Smooth muscle cell (in vitro differentiated cells): Measurements from ENCODE around the gene LTBR. TPM values are rescaled to one million over a fixed set of nuclear protein-coding genes. Genes with fewer than 3 reads are reported as not detected.

Source experiments
- DNase-seq: peaks from one replicate; lab custom pipeline; 2025; ENCODE audit not compliant: unreplicated experiment; lab: John Stamatoyannopoulos, UW
- H2AFZ ChIP-seq: fragments of 200-600 bp; sonication (generic); 2 replicates; pipeline ENCODE4 v1.6.0; 2016; ENCODE audit warnings: antibody characterized with exemption, low read depth, mild to moderate bottlenecking
- H3F3A ChIP-seq: fragments of 200-600 bp; sonication (generic); 2 replicates; pipeline ENCODE4 v1.6.0; 2017; ENCODE audit warnings: antibody characterized with exemption, low read depth
- H3K27ac ChIP-seq: fragments of 200-600 bp; sonication (generic); 2 replicates; pipeline ENCODE4 v1.5.1; 2016; ENCODE audit warnings: low read depth, mild to moderate bottlenecking
- H3K27me3 ChIP-seq: fragments of 200-600 bp; sonication (generic); 2 replicates; pipeline ENCODE4 v1.6.1; 2016; ENCODE audit warnings: low read depth, mild to moderate bottlenecking
- H3K36me3 ChIP-seq: fragments of 200-600 bp; sonication (generic); 2 replicates; pipeline ENCODE4 v1.5.1; 2016; ENCODE audit warnings: low read depth
- H3K4me1 ChIP-seq: fragments of 200-600 bp; sonication (generic); 2 replicates; pipeline ENCODE4 v1.5.1; 2016; ENCODE audit warnings: low read depth
- H3K4me2 ChIP-seq: fragments of 200-600 bp; sonication (generic); 2 replicates; pipeline ENCODE4 v1.6.0; 2016; ENCODE audit warnings: mild to moderate bottlenecking
- H3K4me3 ChIP-seq: fragments of 200-600 bp; sonication (generic); 2 replicates; pipeline ENCODE4 v1.5.1; 2016; ENCODE audit warnings: mild to moderate bottlenecking
- H3K79me2 ChIP-seq: fragments of 200-600 bp; sonication (generic); 2 replicates; pipeline ENCODE4 v1.6.0; 2016; ENCODE audit warnings: low read depth, mild to moderate bottlenecking
- H3K9ac ChIP-seq: fragments of 200-600 bp; sonication (generic); 2 replicates; pipeline ENCODE4 v1.6.0; 2016; ENCODE audit warnings: low read depth
- H3K9me3 ChIP-seq: fragments of 200-600 bp; sonication (generic); replicated peaks from 2 replicates; pipeline ENCODE4 v1.5.1; 2016; ENCODE audit warnings: low read depth
- H4K20me1 ChIP-seq: fragments of 200-600 bp; sonication (generic); 2 replicates; pipeline ENCODE4 v1.6.0; 2016; ENCODE audit warnings: low read depth
- WGBS: methylation state at CpG from one replicate; pipeline ENCODE4 v1.1.7; 2016; ENCODE audit warnings: low lambda C conversion rate; 5-methylcytosine and 5-hydroxymethylcytosine counted together
- polyA plus RNA-seq: library from polyadenylated mRNA; unstranded; fragments of >200 nt; fragmentation: Nextera tagmentation; extraction: Ambion mirVana; gene quantifications from 2 replicates; pipeline ENCODE4 v1.2.1, GENCODE V29; 2016
- total RNA-seq: library from RNA; depleted of rRNA; stranded (reverse); fragments of >200 nt; gene quantifications from 2 replicates; pipeline ENCODE4 v1.2.3, GENCODE V29; 2014
- TF ChIP-seq, protein P1 (sequence below): fragments of 200-600 bp; sonication (generic); IDR thresholded peaks from 2 replicates; pipeline ENCODE4 v1.5.1; 2017; ENCODE audit warnings: borderline replicate concordance, mild to moderate bottlenecking, antibody characterized with exemption; ENCODE audit not compliant: insufficient read depth, poor library complexity, severe bottlenecking

Gene LTBR
- total and polyA plus RNA-seq, 2 experiments from 2014 or later, result 35.1 to 72.9 TPM

DNA sequence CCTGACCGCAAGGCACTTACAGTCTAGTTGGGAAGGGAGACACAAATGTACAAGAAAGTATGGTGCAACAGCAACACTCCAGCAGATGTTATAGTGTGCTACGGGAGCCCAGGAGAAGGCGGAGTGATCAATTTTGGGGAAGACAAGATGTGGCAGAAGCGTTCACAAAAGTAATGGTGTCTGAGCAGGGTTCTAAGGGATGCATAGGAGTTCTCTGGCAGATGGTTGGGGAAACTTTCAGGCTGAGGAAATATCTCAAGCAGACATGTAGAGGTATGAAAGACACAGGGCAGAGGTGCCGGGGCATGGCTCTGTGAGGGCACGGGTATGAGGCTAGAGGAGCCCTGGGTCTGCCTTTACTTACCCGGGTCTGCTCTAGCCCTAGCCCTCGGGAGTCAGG lies 37.0 kb upstream of the LTBR start:
- peaks cover 17% of the 10 kb centered on the region for H3K4me1 ChIP-seq
- peaks cover 4% of the 10 kb centered on the region for H3K79me2 ChIP-seq
- H3K9ac ChIP-seq, result no peak overlapping the region
- no peak overlapping the region for H3K4me2 ChIP-seq
- H4K20me1 ChIP-seq, result no peaks in the 10 kb centered on the region
- H3K36me3 ChIP-seq, result no peaks in the 10 kb centered on the region
- H3F3A ChIP-seq, result peaks cover 15% of the 10 kb centered on the region
- TF ChIP-seq, protein P1, sequence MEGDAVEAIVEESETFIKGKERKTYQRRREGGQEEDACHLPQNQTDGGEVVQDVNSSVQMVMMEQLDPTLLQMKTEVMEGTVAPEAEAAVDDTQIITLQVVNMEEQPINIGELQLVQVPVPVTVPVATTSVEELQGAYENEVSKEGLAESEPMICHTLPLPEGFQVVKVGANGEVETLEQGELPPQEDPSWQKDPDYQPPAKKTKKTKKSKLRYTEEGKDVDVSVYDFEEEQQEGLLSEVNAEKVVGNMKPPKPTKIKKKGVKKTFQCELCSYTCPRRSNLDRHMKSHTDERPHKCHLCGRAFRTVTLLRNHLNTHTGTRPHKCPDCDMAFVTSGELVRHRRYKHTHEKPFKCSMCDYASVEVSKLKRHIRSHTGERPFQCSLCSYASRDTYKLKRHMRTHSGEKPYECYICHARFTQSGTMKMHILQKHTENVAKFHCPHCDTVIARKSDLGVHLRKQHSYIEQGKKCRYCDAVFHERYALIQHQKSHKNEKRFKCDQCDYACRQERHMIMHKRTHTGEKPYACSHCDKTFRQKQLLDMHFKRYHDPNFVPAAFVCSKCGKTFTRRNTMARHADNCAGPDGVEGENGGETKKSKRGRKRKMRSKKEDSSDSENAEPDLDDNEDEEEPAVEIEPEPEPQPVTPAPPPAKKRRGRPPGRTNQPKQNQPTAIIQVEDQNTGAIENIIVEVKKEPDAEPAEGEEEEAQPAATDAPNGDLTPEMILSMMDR, result no peak
- no peaks in the 10 kb centered on the region for H3K27me3 ChIP-seq
- DNase-seq, result no peak
- H3K9me3 ChIP-seq, result no peaks in the 10 kb centered on the region
- H3K4me3 ChIP-seq, result no peak overlapping the region
- H3K27ac ChIP-seq, result no peak overlapping the region
- H2AFZ ChIP-seq, result no peak overlapping the region
- WGBS, result 98% methylated on average over 8 of the region's 8 CpGs

GRCh38 chr12:6347367-6348338 lies 36.3 kb upstream of the LTBR start:
- no peak for DNase-seq
- 75% methylated on average over 19 of the region's 19 CpGs for WGBS

GRCh38 chr12:6351622-6352021 lies 32.3 kb upstream of the LTBR start:
- no peaks in the 10 kb centered on the region for H3K36me3 ChIP-seq
- no peak overlapping the region for H2AFZ ChIP-seq
- DNase-seq, result no peak
- H3K9ac ChIP-seq, result no peak overlapping the region
- H3K27ac ChIP-seq, result no peak overlapping the region
- no peaks in the 10 kb centered on the region for H3K27me3 ChIP-seq
- no peaks in the 10 kb centered on the region for H3K4me1 ChIP-seq
- 89% methylated on average over 5 of the region's 5 CpGs for WGBS
- H4K20me1 ChIP-seq, result no peaks in the 10 kb centered on the region
- H3K79me2 ChIP-seq, result no peaks in the 10 kb centered on the region
- no peak overlapping the region for H3K4me3 ChIP-seq
- no peaks in the 10 kb centered on the region for H3F3A ChIP-seq
- no peaks in the 10 kb centered on the region for H3K9me3 ChIP-seq
- TF ChIP-seq, protein P1, result no peak
- H3K4me2 ChIP-seq, result no peak overlapping the region

More at GRCh38 chr12:6347367-6348338, 36.3 kb upstream of the LTBR start:
- Histone ChIP-seq H3K9ac (no peak overlapping the region), H3K36me3 (no peaks in the 10 kb centered on the region), H3K9me3 (no peaks in the 10 kb centered on the region), H3K79me2 (no peaks in the 10 kb centered on the region), H3K4me1 (peaks cover 10% of the 10 kb centered on the region), H3K4me2 (no peak overlapping the region), H3K27ac (no peak overlapping the region), H3K4me3 (no peak overlapping the region), H3K27me3 (no peaks in the 10 kb centered on the region), H4K20me1 (no peaks in the 10 kb centered on the region), H3F3A (peaks cover 8% of the 10 kb centered on the region), H2AFZ (peak overlapping the region; percentile 30)
- TF ChIP-seq, protein P1, result no peak
